Effector CD8-positive, alpha-beta T cell (primary cell): ENCODE measurements around the gene STX11.

ENCODE experiments used
- DNase-seq: peaks from one replicate; lab custom pipeline; 2025; lab: John Stamatoyannopoulos, UW

The STX11 gene

GRCh38 chr6:144143106-144143505 lies 7.2 kb upstream of the STX11 start:
- no peak for DNase-seq

DNA sequence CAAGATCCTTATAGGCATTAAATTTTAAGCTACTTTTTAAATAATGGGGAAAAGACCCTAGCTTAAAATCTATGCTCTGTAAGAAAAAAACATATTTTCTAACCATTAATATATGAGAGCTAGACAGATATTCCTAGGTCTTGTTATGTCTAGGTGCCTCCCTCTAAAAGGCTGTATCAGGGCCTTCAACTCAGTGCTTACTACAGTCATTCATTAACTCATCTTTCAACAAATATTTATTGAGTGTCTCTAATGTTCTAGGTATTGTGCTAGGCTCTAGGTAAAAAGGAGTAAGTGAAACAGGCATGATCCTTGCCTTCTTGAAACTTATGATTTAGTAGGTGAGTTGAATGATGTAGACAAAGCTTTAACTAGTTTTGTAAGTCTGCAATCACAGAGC lies 6.4 kb upstream of the STX11 start:
- DNase-seq: no peak

GRCh38 chr6:144144996-144145395 lies 5.3 kb upstream of the STX11 start:
- no peak for DNase-seq

- no peak for DNase-seq
Measured at GRCh38 chr6:144145541-144145940, 4.8 kb upstream of the STX11 start.

GRCh38 chr6:144148886-144149285 lies 1.4 kb upstream of the STX11 start:
- DNase-seq: no peak

GRCh38 chr6:144149558-144149893 lies 791 bp upstream of the STX11 start:
- DNase-seq: no peak

DNA sequence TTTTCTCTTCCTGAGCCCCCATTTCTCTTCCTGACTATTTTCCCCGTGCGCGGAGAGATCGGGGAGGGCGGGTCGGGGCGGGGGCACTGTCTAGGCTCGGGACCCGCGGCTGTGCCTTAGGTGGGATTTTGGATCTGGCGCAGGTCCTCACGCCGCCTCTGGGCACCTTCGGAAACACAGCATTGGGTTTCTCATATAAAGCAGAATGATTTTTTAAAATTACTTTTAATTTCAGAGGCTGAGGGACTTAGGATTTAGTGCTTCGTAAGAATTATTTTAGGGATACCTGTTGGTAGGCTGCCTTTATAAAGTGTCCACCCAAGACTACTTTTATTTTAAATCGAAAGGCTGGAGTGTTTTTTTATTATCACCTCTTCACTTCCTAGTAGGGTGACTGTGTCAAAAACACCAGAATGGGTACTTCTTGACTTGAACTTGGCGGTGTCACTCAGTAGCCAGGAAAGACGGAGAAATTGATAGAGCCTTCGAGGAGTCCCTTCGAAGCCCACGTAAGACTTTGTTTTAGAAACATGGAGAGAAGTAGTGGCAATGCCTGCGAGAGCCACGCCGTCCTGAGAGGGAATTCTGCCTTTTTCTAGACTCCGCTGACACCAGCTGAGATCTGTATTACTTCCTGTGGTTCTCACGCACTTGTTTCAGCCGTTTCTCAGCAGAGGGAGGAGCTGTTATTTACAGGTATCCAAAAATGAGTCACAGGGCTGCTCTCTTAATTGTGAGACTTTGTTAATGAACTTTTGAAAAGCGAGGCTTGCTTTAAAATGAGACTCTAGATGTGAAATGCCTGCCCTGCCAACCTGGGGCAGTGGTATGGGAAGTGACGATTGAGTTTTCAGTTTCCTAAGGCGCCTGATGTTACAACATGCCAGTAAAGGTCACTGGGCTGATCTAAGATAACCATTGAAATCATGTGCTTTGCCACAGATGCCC lies 667 bp downstream of the STX11 start:
- no peak for DNase-seq

DNA sequence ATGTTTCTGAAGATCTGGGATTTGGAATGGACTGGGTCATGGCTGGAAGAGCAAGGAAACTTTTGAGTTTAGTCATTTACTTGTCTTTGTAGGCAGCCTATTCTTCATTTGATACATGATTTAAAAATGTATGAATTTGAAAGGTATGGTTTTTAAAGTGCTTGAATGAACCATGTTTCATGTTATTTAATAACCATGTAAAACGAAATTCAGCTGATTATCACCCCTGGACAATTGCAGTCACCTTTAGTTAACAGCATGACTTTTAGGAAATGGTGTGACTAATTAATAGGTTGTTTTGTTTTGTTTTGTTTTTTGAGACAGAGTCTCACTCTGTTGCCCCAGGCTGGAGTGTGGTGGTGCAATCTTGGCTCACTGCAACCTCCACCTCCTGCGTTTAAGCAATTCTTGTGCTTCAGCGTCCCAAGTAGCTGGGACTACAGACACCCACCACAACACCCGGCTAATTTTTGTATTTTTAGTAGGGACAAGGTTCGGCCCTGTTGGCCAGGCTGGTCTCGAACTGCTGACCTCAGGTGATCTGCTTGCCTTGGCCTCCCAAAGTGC lies 2.1 kb downstream of the STX11 start:
- no peak for DNase-seq

DNA sequence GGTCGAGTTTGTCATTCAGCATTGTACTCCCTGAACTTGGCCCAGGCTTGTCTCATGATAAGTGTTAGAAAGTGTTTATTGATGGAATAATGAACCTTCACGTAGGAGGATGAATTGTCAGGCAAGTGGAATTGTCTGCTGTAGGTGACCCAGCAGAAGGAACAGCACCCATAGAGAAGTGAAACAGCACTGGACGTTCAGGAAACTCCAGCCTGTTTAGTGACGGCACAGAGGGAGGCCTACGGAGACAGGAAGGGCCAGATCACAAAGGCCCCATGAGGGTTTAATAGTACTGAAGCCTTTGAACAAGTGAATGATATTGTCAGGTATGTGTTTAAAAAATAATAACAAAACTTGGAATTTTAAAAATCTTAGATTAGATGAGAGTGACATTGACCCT lies 2.9 kb downstream of the STX11 start:
- no peak for DNase-seq

DNA sequence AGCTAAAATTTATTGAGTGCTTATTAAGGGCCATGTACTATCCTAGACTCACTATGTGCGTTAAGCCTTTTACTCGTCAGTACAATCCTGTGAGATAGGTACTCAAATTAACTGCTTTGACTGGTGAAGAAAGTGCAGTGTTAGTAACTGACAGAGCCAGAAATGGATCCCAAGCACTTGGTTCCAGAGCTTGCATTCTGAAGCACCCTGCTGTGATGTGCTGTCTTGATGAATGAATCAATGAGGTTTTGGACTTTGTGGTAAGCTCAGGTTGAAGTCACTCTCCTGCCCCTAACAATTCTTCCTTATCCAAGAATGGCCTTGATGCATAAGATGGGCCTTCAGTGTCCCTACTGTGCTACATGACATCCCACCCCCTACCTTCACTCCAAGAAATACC lies 3.7 kb downstream of the STX11 start:
- DNase-seq: no peak

GRCh38 chr6:144155529-144155928 lies 5.2 kb downstream of the STX11 start:
- DNase-seq: no peak

GRCh38 chr6:144156338-144156737 lies 6.0 kb downstream of the STX11 start:
- DNase-seq: no peak

DNA sequence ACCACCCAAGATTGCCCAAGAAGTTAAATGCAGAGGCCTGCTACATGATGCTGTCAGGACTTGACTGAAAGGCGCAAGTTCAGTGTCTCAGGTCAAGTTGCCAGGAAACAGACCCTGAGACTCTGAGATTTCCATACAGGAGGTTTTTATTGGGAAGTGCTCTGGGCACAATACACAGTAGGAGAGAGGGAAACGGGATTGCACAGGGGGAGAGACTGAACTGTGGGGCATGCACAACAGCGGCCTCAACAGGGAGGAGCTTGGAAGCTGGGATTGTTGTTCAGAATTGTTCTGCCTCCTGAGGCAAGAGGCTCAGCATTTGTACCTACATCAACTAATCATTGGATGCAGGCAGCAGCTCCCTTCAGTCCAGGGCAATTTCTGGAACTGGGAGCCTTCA lies 6.7 kb downstream of the STX11 start:
- DNase-seq: no peak

DNA sequence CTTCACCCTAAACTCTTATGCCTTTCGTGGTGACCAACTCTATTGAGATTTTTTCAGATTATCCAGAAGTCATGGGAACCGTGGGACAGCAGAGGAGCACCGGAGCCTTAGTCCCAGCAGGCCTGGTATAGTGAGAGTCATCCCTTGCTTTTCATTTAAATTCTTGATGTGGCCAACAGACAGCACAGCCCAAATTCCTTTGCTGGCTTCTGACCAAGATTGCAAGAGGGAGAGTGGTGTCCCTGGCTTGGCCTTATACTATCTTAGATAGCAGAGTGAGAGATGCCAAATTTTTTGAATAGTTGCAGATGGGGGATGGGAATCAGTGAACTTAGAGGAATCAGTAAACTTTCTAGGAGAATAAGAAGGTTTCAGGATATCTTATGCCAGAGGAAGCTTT lies 7.8 kb downstream of the STX11 start:
- DNase-seq: no peak

GRCh38 chr6:144159223-144159622 lies 8.9 kb downstream of the STX11 start:
- DNase-seq: no peak

DNA sequence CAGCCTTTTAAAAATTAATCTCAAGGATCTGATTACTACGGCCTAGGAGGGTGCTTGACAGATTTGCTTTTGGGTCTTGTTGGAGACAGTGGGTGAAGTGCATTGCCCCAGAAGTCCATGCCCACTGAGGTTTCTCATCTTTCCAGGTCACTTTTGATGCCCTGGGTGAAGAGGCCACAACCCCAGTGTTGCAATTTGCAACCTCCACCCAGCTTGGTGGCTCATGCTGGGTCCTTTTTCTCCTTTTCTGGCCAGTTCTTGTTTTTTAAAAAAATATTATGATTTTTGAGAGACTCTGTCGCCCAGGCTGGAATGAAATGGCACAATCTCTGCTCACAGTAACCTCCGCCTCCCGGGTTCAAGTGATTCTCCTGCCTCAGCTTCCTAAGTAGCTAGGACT lies 9.4 kb downstream of the STX11 start:
- no peak for DNase-seq

- no peak for DNase-seq
Measured at GRCh38 chr6:144160431-144161005, 10.2 kb downstream of the STX11 start.

DNA sequence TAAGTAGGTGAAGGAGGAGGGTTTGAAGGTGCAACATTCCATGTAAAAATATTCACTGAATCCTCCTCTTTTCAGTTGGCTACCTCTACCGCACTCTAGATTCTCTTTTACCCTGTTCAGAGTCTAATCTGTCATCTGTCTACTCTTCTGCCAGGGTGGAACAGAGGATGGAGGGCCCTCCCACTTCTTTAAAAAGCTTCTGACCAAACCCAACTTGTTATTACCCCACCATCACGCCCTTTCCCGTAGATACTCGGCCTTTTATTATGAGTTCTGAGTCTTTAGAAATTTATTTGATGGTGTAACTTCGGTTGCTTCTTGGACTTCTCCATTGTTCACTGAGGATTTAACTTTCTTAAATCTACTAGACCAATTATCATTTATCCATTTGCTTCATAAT lies 11.7 kb downstream of the STX11 start:
- DNase-seq: no peak

- no peak for DNase-seq
Measured at GRCh38 chr6:144162977-144163376, 12.7 kb downstream of the STX11 start.

DNA sequence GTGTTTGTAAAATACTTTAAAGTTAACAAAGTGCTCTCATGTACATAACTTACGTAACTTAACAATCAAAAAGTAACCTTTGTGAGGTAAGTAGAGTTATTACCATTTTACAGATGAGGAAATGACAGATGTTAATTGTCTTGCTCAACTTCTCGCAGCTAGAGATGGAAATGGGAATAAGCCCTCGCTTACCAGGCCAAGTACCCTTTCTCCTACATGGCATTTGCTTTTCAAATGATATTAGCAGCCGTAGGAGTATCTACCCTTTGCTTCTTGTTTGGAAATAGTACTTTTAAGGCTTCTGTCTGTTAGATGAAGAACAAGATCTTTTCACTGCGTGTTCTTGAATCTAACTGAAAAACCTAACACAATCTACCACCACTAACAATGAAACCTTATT lies 15.5 kb downstream of the STX11 start:
- DNase-seq: no peak

GRCh38 chr6:144170044-144170443 lies 19.7 kb downstream of the STX11 start:
- no peak for DNase-seq

- DNase-seq: no peak
Measured at GRCh38 chr6:144171406-144171805, 21.1 kb downstream of the STX11 start.

- no peak for DNase-seq
Measured at GRCh38 chr6:144174006-144174405, 23.7 kb downstream of the STX11 start.
